ENCODE data around the gene TMEM92.
"Not testable (repeated sequence)": the region's sequence is repeated elsewhere in the genome, so short reads cannot be mapped to it uniquely, and the experiment has no call there.

TMEM92 gene

GRCh38 chr17:50273654-50274040 is 619 bp upstream of the TMEM92 start:
- H3K4me3 ChIP-seq (ENCODE audit: low read depth, low read length) = no peak overlapping the region

DNA sequence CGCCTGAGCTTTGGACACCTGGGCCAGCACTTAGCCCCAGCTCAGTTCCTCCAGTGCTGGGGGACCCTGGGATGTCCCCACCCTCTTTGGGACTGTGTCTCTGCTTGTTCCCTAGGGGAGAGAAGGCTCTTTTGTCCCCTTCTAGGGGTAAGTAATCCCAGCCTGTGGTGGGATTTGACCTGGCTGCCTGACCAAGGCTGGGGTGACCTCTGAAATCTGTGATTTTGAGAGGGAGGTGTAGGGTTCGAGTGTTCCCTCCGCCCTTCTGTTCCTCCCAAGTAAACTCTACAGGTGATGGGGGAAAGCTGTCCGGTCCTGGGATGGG is 593 bp downstream of the TMEM92 start:
- H3K4me3 ChIP-seq (ENCODE audit: low read depth, low read length) = no peak overlapping the region

GRCh38 chr17:50275279-50275678 is 1.0 kb downstream of the TMEM92 start:
- no peak overlapping the region for H3K4me3 ChIP-seq (ENCODE audit: low read depth, low read length)

DNA sequence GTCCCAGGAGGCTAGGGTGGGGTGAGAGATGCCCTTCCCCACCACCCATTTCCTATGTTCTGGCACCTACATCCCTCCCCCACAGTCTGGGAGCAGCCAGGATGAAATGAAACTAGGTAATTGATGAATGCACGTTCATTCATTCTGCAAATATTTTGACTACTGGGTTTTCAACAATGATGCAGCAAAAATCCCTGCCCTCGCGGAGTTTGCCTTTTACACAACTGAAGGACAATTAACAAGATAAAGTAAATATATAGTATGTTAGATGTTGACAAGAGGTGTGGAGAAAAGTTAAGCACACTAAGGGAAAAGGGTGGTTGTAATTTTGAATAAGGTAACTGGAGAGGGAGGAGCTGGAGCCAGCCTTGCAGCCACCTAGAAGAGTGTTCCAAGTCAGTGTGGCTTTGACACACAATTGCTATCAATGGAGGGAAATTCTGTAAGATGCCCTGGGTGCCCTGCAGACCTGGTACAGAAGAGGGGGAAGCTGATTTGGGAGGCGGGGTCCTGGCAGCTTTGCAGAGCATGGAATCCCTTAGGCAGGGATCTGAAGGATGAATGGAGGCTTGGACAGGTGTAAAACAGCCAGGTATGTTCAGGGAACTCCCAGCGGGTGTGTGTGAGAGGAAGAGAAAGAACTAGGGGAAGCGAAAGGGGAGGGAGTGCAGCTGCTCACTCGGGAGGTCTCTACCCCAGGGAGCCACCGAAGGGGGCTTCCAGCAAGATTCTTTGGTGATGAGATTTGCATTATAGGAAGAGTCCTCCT is 2.5 kb downstream of the TMEM92 start:
- no peak overlapping the region for H3K4me3 ChIP-seq (ENCODE audit: low read depth, low read length)

- no peak overlapping the region for H3K4me3 ChIP-seq (ENCODE audit: low read depth, low read length)
These were observed 3.1 kb downstream of the TMEM92 start for GRCh38 chr17:50277357-50277754.

GRCh38 chr17:50278526-50279180 is 4.4 kb downstream of the TMEM92 start:
- no peak overlapping the region for H3K4me3 ChIP-seq (ENCODE audit: low read depth, low read length)

DNA sequence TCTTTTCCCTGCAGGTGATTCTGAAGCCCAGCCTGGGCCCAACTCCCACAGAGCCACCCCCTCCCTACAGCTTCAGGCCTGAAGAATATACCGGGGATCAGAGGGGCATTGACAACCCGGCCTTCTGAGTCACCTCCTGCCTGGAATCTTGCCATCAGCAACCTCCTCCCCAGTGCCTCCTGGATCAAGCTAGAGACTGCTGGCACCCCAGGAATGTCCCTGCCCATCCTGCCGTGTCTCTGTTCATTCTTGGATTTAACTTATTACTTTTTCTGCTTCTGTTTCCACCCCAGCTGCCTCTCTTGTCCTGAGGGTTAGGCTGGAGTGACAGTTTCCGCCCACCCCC is 4.9 kb downstream of the TMEM92 start:
- no peak overlapping the region for H3K4me3 ChIP-seq (ENCODE audit: low read depth, low read length)

DNA sequence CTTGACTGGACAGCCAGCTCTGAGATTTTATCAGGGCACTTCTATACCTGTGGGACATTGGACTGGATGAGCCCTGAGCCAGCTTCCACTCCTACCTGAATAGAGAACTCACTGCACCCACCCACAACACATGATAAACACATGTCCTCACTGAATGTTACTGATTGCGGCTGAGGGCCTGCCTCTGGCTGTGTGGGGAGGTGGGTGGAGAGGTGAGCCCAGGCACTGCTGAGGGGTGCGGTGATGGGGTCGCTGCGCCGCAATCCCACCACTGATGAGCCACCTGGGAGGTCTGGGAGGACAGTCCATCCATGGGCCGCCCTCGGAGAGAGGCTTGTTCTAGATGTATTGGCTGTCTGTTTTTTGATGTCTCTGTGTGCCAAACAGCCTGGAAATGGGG is 5.4 kb downstream of the TMEM92 start:
- no peak overlapping the region for H3K4me3 ChIP-seq (ENCODE audit: low read depth, low read length)

GRCh38 chr17:50280068-50280467 is 5.8 kb downstream of the TMEM92 start:
- H3K4me3 ChIP-seq (ENCODE audit: low read depth, low read length) = no peak overlapping the region

DNA sequence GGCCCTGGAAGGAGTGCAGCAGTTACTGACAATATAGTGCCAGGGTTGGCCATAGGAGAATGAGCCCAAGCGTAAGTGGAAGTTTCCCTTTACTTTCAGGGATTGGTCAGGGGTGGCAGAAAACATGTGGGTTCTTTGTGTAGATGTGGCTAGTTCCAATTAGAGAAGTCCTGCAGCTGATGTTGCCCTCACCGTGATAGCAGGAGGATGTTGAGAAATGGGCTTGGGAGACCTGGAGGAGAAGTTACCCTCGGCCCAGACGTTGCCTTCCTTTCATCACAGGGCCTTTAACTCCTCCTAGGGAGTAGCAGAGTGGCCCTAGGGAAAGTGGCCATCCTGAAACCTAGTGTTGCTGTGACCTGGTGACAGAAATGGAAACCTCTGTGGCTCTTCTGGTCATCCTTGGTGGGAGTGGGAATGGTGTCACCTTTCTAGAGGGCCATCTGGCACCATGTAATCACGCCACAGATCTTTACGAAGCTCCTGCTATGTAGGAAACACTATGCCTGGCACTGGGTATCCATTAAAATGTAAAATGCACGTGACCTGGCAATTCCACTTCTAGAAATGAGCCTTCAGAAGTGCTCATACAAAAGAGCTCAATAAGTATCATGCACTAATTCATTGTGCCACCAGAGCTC is 6.7 kb downstream of the TMEM92 start:
- no peak overlapping the region for H3K4me3 ChIP-seq (ENCODE audit: low read depth, low read length)

DNA sequence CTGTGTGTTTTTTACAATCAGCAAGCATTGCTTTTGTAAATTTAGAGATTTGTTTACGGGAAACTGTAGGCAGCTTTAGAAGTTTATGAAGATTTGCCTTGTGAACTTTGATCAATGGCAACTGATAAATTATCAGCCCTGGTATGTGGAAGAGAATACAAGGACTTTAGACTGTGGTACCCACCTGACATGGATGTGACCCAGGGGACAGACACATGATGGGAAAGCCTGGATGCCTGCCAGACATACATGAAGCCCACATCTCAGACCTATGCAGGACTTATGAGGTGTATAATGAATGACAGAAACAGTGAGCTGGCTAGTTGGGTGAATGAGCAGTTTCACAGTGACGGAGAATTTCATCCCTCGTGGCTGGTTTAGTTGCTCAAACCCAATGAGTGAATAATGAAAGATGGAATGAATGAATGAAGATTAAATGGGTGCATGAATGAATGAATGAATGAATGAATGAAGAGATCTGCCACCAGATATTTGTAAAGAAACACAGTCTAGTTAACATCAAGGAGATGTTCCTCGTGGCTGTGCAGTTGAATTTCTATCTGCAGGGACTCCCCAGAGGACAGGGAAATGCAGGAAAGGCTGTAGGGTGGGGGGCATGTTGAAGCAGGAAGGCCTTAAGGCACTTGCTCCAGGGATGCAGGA is 7.6 kb downstream of the TMEM92 start:
- H3K4me3 ChIP-seq (ENCODE audit: low read depth, low read length) = no peak overlapping the region

DNA sequence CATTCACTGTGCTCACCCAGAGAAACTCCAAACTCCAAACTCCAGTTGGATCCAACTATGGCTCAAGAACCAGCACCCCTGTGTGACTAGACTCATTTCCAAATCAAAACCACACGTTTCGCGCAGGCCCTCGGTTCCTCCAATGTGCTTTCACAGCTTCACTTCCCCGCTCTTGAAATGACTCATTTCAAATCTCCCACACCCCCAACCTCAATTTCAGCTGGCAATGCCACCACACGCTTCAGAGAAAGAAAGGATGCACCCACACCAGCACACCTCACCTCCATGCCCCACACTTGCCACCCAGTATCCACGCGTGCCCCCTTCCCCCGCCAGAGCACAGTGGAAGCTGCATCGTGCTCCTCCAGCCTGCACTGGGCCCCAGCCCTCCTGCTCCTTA is 9.0 kb downstream of the TMEM92 start:
- H3K4me3 ChIP-seq (ENCODE audit: low read depth, low read length) = no peak overlapping the region

- no peak overlapping the region for H3K4me3 ChIP-seq (ENCODE audit: low read depth, low read length)
These were observed 9.4 kb downstream of the TMEM92 start for GRCh38 chr17:50283714-50284113.

DNA sequence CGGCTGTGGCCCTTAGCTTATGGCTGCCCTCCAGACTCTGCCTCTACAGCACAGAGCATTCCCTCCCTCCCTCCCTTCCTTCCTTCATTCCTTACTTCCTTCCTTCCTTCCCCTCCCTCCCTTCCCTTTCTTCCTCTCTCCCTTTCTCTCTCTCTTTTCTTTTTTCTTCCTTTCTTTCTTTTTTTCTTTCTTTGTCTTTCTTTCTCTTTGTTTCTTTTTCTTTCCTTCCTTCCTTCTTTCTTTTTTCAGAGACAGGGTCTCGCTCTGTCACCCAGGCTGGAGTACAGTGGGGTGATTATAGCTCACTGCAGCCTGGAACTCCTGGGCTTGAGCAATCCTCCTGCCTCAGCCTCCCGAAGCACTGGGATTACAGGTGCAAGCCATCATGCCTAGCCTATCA is 11.7 kb downstream of the TMEM92 start:
- no peak overlapping the region for H3K4me3 ChIP-seq (ENCODE audit: low read depth, low read length)

DNA sequence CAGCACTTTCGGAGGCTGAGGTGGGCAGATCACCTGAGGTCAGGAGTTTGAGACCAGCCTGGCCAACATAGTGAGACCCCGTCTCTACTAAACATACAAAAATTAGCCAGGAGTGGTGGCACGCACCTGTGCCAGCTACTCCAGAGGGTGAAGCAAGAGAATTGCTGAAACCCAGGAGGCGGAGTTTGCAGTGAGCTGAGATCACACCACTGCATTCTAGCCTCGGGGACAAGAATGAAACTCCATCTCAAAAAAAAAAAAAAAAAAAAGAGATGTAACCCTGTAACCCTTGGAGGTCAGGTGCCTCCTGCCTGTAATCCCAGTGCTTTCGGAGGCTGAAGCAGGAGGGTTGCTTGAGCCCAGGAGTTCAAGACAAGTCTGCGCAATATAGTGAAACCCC is 13.0 kb downstream of the TMEM92 start:
- H3K4me3 ChIP-seq (ENCODE audit: low read depth, low read length) = not testable (repeated sequence)

DNA sequence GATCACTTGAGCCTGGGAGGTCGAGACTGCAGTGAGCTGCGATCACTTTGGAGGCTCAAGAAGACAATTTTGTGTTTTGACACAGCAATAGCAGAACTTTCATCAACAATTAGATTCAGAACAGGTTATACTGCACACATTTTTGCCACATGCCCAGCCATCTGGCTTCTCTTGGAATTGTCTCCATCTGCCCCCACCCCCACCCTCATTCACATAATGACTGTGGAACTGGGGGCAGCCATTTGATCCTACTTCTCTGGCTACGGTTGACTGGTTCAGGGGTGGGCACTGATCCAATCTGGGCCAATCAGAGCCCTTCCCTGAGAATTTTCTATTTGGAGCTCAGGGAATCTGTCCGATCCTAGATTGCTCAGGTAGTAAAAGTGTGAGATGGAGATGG is 14.0 kb downstream of the TMEM92 start:
- no peak overlapping the region for H3K4me3 ChIP-seq (ENCODE audit: low read depth, low read length)

- H3K4me3 ChIP-seq (ENCODE audit: low read depth, low read length) = no peak overlapping the region
These were observed 15.0 kb downstream of the TMEM92 start for GRCh38 chr17:50289278-50289677.

- no peak overlapping the region for H3K4me3 ChIP-seq (ENCODE audit: low read depth, low read length)
These were observed 15.9 kb downstream of the TMEM92 start for GRCh38 chr17:50289991-50290702.

- no peak overlapping the region for H3K4me3 ChIP-seq (ENCODE audit: low read depth, low read length)
These were observed 16.7 kb downstream of the TMEM92 start for GRCh38 chr17:50290933-50291332.

GRCh38 chr17:50292465-50292864 is 18.2 kb downstream of the TMEM92 start:
- H3K4me3 ChIP-seq (ENCODE audit: low read depth, low read length) = no peak overlapping the region

GRCh38 chr17:50295021-50295420 is 20.8 kb downstream of the TMEM92 start:
- H3K4me3 ChIP-seq (ENCODE audit: low read depth, low read length) = no peak overlapping the region

Measured in iPS-11a (cell line).